Activated CD4-positive, alpha-beta T cell treated with anti-CD3 and anti-CD28 coated beads for 36 hours (primary cell): ENCODE measurements around the gene LZTS2. TPM values are rescaled to one million over a fixed set of nuclear protein-coding genes. Genes with fewer than 3 reads are reported as not detected.
"Not testable (repeated sequence)": the region's sequence is repeated elsewhere in the genome, so short reads cannot be mapped to it uniquely, and the experiment has no call there.

Experiments
- ATAC-seq: fragments of 200-7000 bp; cut with Tn5 transposase; one replicate; pipeline ENCODE4 v1.10.0; 2021; ENCODE audit warnings: mild to moderate bottlenecking, moderate library complexity
- CTCF ChIA-PET: fragments of 350-600 bp; sonication (Branson Sonifier 250); formaldehyde crosslinking; loops from one replicate; lab custom pipeline; 2021; ENCODE audit warnings: antibody characterized with exemption; lab: Charles Lee
- POLR2A ChIA-PET: fragments of 350-600 bp; sonication (Branson Sonifier 250); formaldehyde crosslinking; loops from one replicate; lab custom pipeline; 2021; ENCODE audit warnings: antibody characterized with exemption, inconsistent platforms; lab: Charles Lee
- DNase-seq: peaks from one replicate; pipeline ENCODE4 v3.0.0-alpha.2; 2020
- H3K27ac Mint-ChIP-seq: one replicate; pipeline ENCODE4 v1.8.0; 2021; ENCODE audit warnings: mixed read lengths
- H3K27me3 Mint-ChIP-seq: one replicate; pipeline ENCODE4 v1.8.0; 2021; ENCODE audit warnings: mixed read lengths
- H3K36me3 Mint-ChIP-seq: one replicate; pipeline ENCODE4 v1.8.0; 2021; ENCODE audit warnings: low read depth, mixed read lengths
- H3K4me1 Mint-ChIP-seq: one replicate; pipeline ENCODE4 v1.8.0; 2021; ENCODE audit warnings: mixed read lengths
- H3K4me3 Mint-ChIP-seq: one replicate; pipeline ENCODE4 v1.8.0; 2021; ENCODE audit warnings: mild to moderate bottlenecking, moderate library complexity, mixed read lengths
- H3K9me3 Mint-ChIP-seq: one replicate; pipeline ENCODE4 v1.8.0; 2021; ENCODE audit warnings: low read depth, mixed read lengths
- intact Hi-C, 2 experiments: fragments of 100-400 bp; cut with DNase I in 1 of 2; cut with micrococcal nuclease in 1 of 2; formaldehyde crosslinking; loops; one replicate each; pipeline versions ENCODE4 v1.14.2 to v1.15.1; 2022 to 2024; cut with DNase I, micrococcal nuclease
- total RNA-seq, 2 experiments: library from RNA; stranded (reverse); gene quantifications; one replicate each; pipeline ENCODE4 v1.2.3, GENCODE V29; 2021

The LZTS2 gene
- total RNA-seq, 2 experiments from 2014 or later = 14.8 to 15.7 TPM

DNA sequence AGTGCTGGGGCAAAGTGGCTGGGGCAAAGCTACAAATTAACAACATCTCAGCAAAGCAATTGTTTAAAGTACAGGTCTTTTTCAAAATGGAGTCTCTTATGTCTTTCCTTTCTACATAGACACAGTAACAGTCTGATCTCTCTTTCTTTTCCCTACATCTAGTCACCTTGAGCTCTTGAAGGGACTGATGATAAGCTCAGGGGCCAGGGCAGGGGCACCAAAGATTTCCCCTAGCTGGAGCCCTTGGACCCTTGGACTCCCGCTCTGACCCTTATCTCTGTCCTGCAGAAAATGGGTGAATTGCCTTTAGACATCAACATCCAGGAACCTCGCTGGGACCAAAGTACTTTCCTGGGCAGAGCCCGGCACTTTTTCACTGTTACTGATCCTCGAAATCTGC is 34.8 kb downstream of the LZTS2 start:
- intact Hi-C loops = loop anchor here in 1 of 2 experiments (5.0 kb wide), 2 partner anchors 662 to 783 kb away; partner anchors contain the start of gene OGA
- DNase-seq, H3K27ac Mint-ChIP-seq, H3K9me3 Mint-ChIP-seq, H3K4me3 Mint-ChIP-seq, ATAC-seq, H3K27me3 Mint-ChIP-seq, H3K36me3 Mint-ChIP-seq, POLR2A ChIA-PET: not testable (repeated sequence)
- CTCF ChIA-PET = interaction anchor here (0.5 to 25.2 kb wide), 6 partner anchors 9 to 1158 kb away, joined by 3 to 526 read pairs (median 3); partner anchors contain the start of gene KAZALD1
- peaks cover 22% of the 10 kb centered on the region for H3K4me1 Mint-ChIP-seq

DNA sequence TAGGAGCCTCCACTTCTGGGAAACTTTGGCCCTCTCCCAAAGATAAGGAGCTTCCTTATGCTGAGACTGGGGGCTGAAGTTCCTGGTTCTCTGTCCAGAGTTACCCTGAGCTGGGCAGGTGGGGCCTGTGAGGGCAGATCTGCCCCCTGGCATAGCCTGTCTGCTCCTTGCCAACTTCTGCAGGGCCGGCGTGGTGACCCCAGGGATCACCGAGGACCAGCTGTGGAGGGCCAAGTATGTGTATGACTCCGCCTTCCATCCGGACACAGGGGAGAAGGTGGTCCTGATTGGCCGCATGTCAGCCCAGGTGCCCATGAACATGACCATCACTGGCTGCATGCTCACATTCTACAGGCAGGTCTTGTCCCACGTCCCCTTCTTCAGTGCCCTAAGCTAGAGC is 35.7 kb downstream of the LZTS2 start:
- intact Hi-C loops = no loop called here
- Mint-ChIP-seq H3K4me3 (no peak overlapping the region), H3K27me3 (no peaks in the 10 kb centered on the region), H3K27ac (no peak overlapping the region), H3K36me3 (peaks cover 3% of the 10 kb centered on the region), H3K9me3 (no peaks in the 10 kb centered on the region), H3K4me1 (peaks cover 21% of the 10 kb centered on the region)
- POLR2A ChIA-PET = no interaction called here
- DNase-seq (no peak), ATAC-seq (no peak)
- CTCF ChIA-PET = interaction anchor here (0.7 to 25.2 kb wide), 5 partner anchors 12 to 29 kb away, joined by 3 to 526 read pairs (median 4); partner anchors contain the start of gene KAZALD1

DNA sequence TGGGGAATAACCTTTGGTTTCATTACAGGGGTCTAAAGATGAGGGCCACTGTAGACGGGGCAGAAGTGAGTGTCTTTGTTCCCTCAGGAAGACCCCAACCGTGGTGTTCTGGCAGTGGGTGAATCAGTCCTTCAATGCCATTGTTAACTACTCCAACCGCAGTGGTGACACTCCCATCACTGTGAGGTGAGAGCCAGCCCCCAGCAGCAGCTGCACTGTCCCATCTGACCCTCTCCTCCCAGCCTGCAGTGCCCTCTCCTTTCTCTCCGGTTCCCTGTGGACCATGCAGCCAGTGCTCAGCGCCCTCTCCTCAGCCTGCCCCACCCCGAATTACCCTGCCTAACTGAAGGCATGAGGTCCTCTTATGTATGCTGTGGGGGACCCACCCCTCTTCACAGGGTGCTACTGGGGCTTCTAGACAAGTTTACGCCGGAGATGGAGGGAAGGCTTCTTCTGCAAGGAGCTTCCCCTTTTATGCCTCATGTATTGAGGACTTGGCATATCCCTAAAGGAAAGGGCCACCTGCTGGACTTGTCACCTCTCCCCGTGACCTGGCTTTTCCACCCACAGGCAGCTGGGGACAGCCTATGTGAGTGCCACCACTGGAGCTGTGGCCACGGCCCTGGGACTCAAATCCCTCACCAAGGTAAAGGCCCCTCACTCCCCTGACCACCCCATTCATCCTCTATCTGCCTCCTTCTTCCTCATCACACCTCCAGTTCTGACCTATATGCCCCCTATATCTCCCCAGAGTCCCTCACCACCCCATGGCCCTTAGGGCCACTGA is 36.5 kb downstream of the LZTS2 start:
- H3K4me3 Mint-ChIP-seq = no peak overlapping the region
- H3K36me3 Mint-ChIP-seq = peaks cover 3% of the 10 kb centered on the region
- CTCF ChIA-PET = interaction anchor here (1.0 to 25.2 kb wide), 4 partner anchors 17 to 29 kb away, joined by 3 to 526 read pairs (median 5); partner anchors contain the start of gene KAZALD1
- POLR2A ChIA-PET = no interaction called here
- ATAC-seq = no peak
- peaks cover 20% of the 10 kb centered on the region for H3K4me1 Mint-ChIP-seq
- no peaks in the 10 kb centered on the region for H3K9me3 Mint-ChIP-seq
- no peak overlapping the region for H3K27ac Mint-ChIP-seq
- intact Hi-C loops = no loop called here
- no peak for DNase-seq
- no peaks in the 10 kb centered on the region for H3K27me3 Mint-ChIP-seq

DNA sequence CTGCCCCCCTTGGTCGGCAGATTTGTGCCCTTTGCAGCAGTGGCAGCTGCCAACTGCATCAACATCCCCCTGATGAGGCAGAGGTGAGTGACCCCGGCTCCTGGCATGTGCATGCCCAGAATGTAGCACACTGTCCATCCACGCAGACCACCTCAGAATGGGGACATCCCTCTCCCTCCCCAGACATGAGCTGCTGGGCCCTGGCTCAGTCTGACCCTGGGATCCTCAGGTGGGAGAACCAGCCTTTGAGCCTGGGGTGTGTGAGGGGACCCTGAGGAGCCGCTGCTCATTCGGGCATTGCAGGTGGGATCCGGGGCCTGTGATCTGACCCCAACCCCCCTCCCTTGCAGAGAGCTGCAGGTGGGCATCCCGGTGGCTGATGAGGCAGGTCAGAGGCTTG is 37.1 kb downstream of the LZTS2 start:
- ChIA-PET CTCF (interaction anchor here (25.2 kb wide), 1 partner anchor 24 kb away, joined by 526 read pairs; the partner anchor contains the start of gene KAZALD1), POLR2A (no interaction called here)
- Mint-ChIP-seq H3K4me3 (no peak overlapping the region), H3K36me3 (peaks cover 3% of the 10 kb centered on the region), H3K27me3 (no peaks in the 10 kb centered on the region), H3K4me1 (peaks cover 18% of the 10 kb centered on the region), H3K27ac (no peak overlapping the region), H3K9me3 (no peaks in the 10 kb centered on the region)
- intact Hi-C loops = no loop called here
- ATAC-seq (no peak), DNase-seq (no peak)

DNA sequence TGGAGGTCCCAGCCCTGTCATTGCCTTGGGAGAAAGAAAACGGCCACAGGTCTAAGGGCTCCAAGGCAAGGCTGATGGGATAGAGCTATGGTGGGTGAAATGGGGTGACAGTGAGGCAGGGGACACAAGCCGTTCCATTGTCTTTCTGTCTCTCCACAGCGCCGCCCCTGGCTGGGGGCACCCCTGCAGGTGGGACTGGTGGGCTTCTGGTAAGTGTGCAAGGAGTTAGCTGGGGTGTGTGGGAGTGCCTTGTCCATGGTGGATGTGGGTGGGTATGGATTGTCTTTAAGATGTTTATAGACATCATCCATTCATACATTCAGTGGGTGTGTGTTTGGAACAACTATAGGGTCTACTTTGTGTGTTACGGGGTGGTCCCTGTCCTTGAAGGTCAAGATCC is 38.9 kb downstream of the LZTS2 start:
- Mint-ChIP-seq H3K4me3 (no peak overlapping the region), H3K27me3 (no peaks in the 10 kb centered on the region), H3K36me3 (peaks cover 3% of the 10 kb centered on the region), H3K27ac (no peak overlapping the region), H3K4me1 (peaks cover 24% of the 10 kb centered on the region), H3K9me3 (no peaks in the 10 kb centered on the region)
- ChIA-PET POLR2A (no interaction called here), CTCF (interaction anchor here (0.6 to 25.2 kb wide), 3 partner anchors 22 to 212 kb away, joined by 3 to 526 read pairs (median 8); partner anchors contain the start of gene KAZALD1)
- ATAC-seq = no peak
- intact Hi-C loops = no loop called here
- no peak for DNase-seq

DNA sequence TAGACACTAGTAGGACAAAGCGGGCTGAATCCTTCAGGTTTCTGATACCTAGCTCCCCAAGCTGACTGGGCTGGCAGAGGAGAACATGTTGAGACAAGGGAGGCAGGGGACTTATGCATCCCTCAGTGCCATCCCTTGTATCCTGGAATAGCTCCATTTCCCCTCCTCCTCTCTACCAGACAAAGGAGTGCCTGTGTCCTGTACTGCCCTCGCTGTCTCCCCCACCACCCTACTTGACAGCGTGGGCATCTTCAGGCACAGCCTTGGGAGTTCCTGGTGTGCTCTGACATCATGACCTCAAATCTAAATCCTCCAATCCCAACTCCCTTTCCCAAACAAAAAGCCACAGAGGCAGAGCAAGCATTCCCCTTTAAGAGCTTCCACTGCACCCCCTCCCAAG is 40.5 kb downstream of the LZTS2 start:
- POLR2A ChIA-PET = no interaction called here
- H3K9me3 Mint-ChIP-seq = no peaks in the 10 kb centered on the region
- ATAC-seq (no peak), DNase-seq (no peak)
- H3K27ac Mint-ChIP-seq = no peak overlapping the region
- H3K4me3 Mint-ChIP-seq = no peak overlapping the region
- intact Hi-C loops = loop anchor here in 1 of 2 experiments (5.0 kb wide), 1 partner anchor 312 kb away; the partner anchor contains the start of gene BTRC
- peaks cover 21% of the 10 kb centered on the region for H3K4me1 Mint-ChIP-seq
- H3K27me3 Mint-ChIP-seq = no peaks in the 10 kb centered on the region
- CTCF ChIA-PET = interaction anchor here (0.5 to 25.2 kb wide), 5 partner anchors 9 to 102 kb away, joined by 3 to 526 read pairs (median 8); partner anchors contain the start of genes KAZALD1, PDZD7 and SFXN3
- peaks cover 3% of the 10 kb centered on the region for H3K36me3 Mint-ChIP-seq

DNA sequence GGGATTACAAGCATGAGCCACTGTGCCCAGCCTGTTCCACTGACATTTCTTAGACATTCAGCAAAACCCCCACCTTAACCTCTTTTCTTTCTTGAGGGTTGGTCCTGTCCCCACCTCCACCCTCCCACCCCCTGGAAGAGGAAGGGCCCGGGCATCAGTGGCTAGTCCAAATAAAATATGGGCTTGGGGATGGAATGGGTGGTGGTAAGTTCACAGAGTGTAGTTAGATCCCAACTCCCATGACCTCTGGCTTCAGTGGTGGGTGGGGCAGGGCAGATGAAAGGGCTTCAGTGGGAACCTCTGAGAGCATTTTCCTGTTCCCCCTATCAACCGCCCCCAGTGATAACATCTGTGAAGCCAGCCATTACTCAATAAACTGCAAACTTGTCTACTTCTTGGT is 41.2 kb downstream of the LZTS2 start:
- intact Hi-C loops = loop anchor here (1.0 to 5.0 kb wide), 3 partner anchors 27 to 311 kb away; partner anchors contain the start of gene BTRC (in 1 of the 2)
- H3K4me1 Mint-ChIP-seq = peaks cover 21% of the 10 kb centered on the region
- no peak overlapping the region for H3K4me3 Mint-ChIP-seq
- H3K36me3 Mint-ChIP-seq = no peaks in the 10 kb centered on the region
- no peaks in the 10 kb centered on the region for H3K27me3 Mint-ChIP-seq
- no peaks in the 10 kb centered on the region for H3K9me3 Mint-ChIP-seq
- ATAC-seq (no peak), DNase-seq (no peak)
- no peak overlapping the region for H3K27ac Mint-ChIP-seq
- CTCF ChIA-PET = interaction anchor here (0.6 to 25.2 kb wide), 10 partner anchors 10 to 1388 kb away, joined by 3 to 526 read pairs (median 9); partner anchors contain the start of genes KAZALD1, PDZD7 and SFXN3
- POLR2A ChIA-PET = interaction anchor here (0.6 kb wide), 1 partner anchor 114 kb away, joined by 3 read pairs; no protein-coding TSS in a partner anchor

DNA sequence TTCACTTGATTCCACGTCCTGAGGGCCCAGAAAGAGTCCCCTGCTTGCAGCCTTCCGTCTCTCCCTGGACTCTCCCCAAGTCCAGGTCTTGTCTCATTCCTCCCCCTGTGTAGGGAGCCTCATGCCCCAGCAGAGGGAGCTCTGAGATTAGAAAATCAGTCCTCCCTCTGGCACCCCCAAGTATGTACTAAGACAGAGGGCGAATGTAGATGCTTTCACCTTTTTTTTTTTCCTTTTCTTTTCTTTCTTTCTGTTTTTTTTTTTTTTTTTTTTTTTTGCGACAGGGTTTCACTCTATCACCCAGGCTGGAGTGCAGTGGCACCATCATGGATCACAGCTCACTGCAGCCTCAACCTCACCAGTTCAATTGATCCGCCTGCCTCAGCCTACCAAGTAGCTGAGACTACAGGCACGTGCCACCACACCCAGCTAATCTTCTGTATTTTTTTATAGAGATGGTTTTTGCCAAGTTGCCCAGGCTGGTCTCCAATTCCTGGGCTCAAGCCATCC is 41.7 kb downstream of the LZTS2 start:
- ATAC-seq = peak; percentile 84
- ChIA-PET CTCF (interaction anchor here (0.6 to 25.2 kb wide), 12 partner anchors 10 to 1388 kb away, joined by 3 to 526 read pairs (median 6); partner anchors contain the start of genes KAZALD1, PDZD7 and SFXN3), POLR2A (interaction anchor here (0.6 kb wide), 2 partner anchors 115 to 522 kb away, joined by 3 read pairs; no protein-coding TSS in a partner anchor)
- Mint-ChIP-seq H3K4me3 (no peak overlapping the region), H3K9me3 (no peaks in the 10 kb centered on the region), H3K27ac (no peak overlapping the region), H3K36me3 (no peaks in the 10 kb centered on the region), H3K27me3 (peaks cover 2% of the 10 kb centered on the region), H3K4me1 (peaks cover 21% of the 10 kb centered on the region)
- intact Hi-C loops = loop anchor here (1.0 to 5.0 kb wide), 3 partner anchors 27 to 311 kb away; partner anchors contain the start of gene BTRC (in 1 of the 2)
- DNase-seq = peak; percentile 83

DNA sequence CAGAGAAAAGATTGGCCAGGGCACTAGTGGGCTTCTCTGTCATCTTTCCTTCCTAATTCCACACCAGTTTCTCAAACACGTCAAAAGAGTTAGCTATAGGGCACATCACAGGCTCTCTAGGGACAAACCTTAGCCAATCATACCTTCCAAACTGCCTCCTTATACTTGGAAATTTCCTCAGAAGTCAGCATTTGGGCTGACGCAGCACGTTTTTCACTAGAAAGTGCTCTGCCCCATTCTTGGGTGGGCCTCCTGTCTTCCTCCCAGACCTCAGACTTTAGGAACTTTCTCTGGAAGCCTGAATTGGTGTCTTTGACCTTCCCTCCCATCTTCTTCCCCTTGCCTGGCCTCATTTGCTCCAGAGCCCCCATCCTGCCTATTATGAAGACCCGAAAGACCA is 42.5 kb downstream of the LZTS2 start:
- H3K27me3 Mint-ChIP-seq = peaks cover 8% of the 10 kb centered on the region
- H3K4me1 Mint-ChIP-seq = peaks cover 21% of the 10 kb centered on the region
- no peaks in the 10 kb centered on the region for H3K36me3 Mint-ChIP-seq
- peak overlapping the region; percentile 79 for H3K27ac Mint-ChIP-seq
- ChIA-PET CTCF (interaction anchor here (0.5 to 25.2 kb wide), 11 partner anchors 11 to 353 kb away, joined by 3 to 526 read pairs (median 18); partner anchors contain the start of genes KAZALD1, PDZD7 and SFXN3), POLR2A (interaction anchor here (1.4 kb wide), 1 partner anchor 18 kb away, joined by 6 read pairs; no protein-coding TSS in a partner anchor)
- ATAC-seq (no peak), DNase-seq (no peak)
- intact Hi-C loops = loop anchor here (1.0 to 5.0 kb wide), 7 partner anchors 10 to 310 kb away; partner anchors contain the start of genes BTRC (in 1 of the 2), LZTS2 (in 1 of the 2), MRPL43 (in 1 of the 2) and PDZD7 (in 1 of the 2)
- H3K4me3 Mint-ChIP-seq = peak overlapping the region; percentile 79
- no peaks in the 10 kb centered on the region for H3K9me3 Mint-ChIP-seq

DNA sequence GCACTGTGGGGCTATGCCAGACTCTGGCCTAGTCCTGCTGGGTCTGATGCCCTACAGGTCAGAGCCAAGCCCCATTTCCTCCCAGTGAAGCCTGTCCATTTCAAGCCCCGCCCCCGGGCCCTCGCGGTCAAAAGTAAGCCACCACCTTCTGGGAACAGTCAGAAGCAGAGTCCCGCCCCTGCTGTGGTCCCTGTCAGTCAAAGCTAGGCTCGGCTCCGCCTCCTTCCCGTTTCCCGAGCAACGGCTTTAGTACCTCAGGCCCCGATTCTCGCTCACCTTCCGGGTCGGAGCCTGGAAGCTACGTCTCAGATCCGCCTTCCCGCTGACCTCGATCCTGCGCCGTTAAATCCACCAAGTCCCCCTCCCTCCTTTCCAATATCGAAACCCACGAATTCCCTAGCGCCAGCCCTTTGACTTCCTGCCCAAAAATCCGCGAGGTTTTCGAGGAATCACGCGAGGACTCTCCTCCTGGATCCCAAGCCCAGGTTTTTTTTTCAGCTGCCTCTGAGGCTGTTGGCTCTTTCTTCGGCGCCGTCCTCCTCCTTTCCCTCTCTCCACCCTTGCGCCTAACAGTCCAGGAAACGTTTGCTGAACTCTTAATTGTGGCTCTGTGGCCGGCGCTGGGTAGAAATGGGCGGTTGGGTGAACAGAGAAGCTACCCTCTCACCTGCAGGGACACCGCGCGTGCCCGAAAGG is 43.2 kb downstream of the LZTS2 start:
- peak overlapping the region; percentile 79 for H3K4me3 Mint-ChIP-seq
- H3K4me1 Mint-ChIP-seq = peaks cover 21% of the 10 kb centered on the region
- intact Hi-C loops = loop anchor here (1.0 to 5.0 kb wide), 7 partner anchors 11 to 309 kb away; partner anchors contain the start of genes BTRC (in 1 of the 2), LZTS2 (in 1 of the 2), MRPL43 (in 1 of the 2) and PDZD7 (in 1 of the 2)
- DNase-seq (peak; percentile 96), ATAC-seq (peak; percentile 96)
- ChIA-PET POLR2A (interaction anchor here (0.7 to 1.4 kb wide), 3 partner anchors 12 to 206 kb away, joined by 3 to 11 read pairs (median 6); partner anchors contain the start of genes PDZD7 and SFXN3), CTCF (interaction anchor here (0.5 to 25.2 kb wide), 15 partner anchors 12 to 349 kb away, joined by 3 to 526 read pairs (median 8); partner anchors contain the start of genes KAZALD1, PDZD7, SFXN3 and SLF2)
- no peaks in the 10 kb centered on the region for H3K9me3 Mint-ChIP-seq
- H3K27me3 Mint-ChIP-seq = peaks cover 14% of the 10 kb centered on the region
- peak overlapping the region; percentile 79 for H3K27ac Mint-ChIP-seq
- no peaks in the 10 kb centered on the region for H3K36me3 Mint-ChIP-seq
